Thyroid gland (tissue), 4 donors: ENCODE measurements around the gene TDP2.

Experiments used
- POLR2A ChIP-seq, 2 donors: fragments of 450-650 bp; IDR thresholded peaks; one replicate each; pipeline ENCODE4 v1.6.1; 2017; ENCODE audit warnings: antibody characterized with exemption in 2 of 2, mild to moderate bottlenecking in 2 of 2, moderate library complexity in 1 of 2
- TF ChIP-seq, protein P1 (sequence below), 6 experiments: fragments of 200-600 bp in 3 of 6; fragments of 450-650 bp in 3 of 6; sonication (generic) in 3 of 6; IDR thresholded peaks; one replicate each; pipeline ENCODE4 v1.5.1; 2016 to 2019; ENCODE audit warnings: antibody characterized with exemption in 6 of 6, mild to moderate bottlenecking in 2 of 6, inconsistent platforms in 1 of 6, moderate library complexity in 1 of 6

DNA sequence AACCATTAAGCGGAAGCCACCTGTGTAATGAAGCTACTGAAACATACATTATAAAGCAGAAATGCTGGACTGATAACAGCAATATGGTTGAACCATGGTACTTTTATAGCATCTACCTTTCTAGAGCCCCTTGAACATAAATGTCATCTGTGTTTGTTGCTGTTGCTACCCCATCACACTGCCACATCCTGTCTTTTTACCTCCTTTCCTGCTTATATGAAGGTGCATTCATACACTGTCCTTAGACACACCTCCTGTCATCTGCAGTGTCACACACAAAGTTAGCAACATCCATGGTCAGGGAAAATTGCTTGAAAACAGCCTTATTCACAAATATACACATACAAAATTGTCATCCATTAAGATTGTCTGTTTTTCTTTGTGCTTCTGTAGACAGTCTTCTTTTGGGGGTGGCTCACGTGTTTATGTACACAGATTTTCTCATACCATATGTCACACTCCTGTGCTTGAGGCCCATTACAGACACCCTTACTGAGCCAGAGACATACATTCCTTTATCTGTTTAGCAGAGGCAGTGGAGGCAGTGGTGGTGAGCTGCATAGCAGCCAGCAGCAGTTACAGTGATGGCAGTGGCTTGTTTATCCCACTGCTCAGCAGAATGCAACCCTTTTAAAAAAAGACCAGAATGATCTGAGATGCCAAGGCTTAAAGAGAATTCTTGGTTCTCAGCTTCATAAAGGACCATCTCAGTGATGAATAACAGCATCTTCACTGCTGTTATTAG is 26.3 kb upstream of the TDP2 start:
- TF ChIP-seq POLR2A (IDR thresholded peaks at IDR 0.05), result no peak
- TF ChIP-seq, protein P1, sequence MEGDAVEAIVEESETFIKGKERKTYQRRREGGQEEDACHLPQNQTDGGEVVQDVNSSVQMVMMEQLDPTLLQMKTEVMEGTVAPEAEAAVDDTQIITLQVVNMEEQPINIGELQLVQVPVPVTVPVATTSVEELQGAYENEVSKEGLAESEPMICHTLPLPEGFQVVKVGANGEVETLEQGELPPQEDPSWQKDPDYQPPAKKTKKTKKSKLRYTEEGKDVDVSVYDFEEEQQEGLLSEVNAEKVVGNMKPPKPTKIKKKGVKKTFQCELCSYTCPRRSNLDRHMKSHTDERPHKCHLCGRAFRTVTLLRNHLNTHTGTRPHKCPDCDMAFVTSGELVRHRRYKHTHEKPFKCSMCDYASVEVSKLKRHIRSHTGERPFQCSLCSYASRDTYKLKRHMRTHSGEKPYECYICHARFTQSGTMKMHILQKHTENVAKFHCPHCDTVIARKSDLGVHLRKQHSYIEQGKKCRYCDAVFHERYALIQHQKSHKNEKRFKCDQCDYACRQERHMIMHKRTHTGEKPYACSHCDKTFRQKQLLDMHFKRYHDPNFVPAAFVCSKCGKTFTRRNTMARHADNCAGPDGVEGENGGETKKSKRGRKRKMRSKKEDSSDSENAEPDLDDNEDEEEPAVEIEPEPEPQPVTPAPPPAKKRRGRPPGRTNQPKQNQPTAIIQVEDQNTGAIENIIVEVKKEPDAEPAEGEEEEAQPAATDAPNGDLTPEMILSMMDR (IDR thresholded peaks at IDR 0.05), result no peak
